SIG-M5 (cell line): Measurements from ENCODE around the gene HNRNPF.
"Not testable (repeated sequence)": the region's sequence is repeated elsewhere in the genome, so short reads cannot be mapped to it uniquely, and the experiment has no call there.

Experiments used
- DNase-seq: peaks from one replicate; lab custom pipeline; 2025; lab: John Stamatoyannopoulos, UW

The HNRNPF gene

DNA sequence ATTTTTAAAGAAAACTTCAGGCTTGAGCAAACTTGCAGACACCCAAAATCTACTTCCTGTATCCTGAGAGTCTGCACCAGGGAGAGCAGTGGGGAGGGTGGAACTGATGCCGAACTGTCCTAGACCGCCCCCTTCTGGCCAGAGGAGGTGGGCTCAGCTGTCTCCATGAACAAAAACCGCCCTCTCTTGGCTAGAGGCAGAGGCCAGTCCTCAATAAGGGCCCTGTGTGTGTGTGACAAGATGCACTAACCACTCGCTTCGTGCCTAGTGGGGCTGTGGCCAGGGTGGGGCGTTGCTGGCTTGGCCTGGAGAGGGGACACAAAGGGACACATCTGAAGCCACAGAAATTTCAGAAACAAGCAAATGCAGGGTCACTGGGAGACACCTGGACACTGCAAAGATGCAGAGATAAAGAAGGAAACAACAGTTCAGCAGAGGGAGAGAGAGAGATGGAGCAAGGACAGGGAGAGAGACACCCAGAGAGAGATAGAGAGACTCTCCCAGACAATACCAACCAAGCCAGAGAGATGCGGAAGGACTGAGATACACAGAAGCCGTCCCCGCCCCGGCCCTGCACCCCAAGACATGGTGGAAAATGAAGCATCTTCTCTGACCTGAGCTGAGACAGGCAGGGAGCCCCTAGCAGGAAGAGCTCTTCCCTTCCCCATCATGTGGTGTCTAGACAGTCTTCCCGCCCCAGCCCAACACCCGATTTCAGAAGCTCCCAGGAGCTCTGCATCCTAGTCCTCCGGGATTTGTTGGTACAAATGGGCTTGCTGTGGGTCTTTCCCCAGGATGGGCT lies 60.3 kb downstream of the HNRNPF start:
- DNase-seq, result peak; percentile 17

DNA sequence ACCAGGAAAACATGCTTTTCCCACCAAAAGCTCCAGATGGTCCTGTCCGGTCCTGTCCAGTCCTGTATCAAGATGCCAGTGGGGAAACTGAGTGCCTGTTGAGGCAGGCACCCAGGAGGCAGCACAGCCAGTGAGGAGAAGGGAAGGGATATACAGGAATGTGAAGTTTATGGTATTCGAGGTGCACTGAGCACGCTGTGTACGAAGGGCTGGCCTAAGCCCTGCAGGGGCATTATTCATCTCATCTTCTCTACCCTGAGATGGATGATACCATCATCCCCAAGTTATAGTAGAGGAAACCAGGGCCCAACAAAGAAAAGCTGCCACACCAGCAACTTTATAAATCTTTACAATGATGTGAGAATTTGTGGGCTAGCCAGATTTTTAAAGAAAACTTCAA lies 61.0 kb downstream of the HNRNPF start:
- no peak for DNase-seq

DNA sequence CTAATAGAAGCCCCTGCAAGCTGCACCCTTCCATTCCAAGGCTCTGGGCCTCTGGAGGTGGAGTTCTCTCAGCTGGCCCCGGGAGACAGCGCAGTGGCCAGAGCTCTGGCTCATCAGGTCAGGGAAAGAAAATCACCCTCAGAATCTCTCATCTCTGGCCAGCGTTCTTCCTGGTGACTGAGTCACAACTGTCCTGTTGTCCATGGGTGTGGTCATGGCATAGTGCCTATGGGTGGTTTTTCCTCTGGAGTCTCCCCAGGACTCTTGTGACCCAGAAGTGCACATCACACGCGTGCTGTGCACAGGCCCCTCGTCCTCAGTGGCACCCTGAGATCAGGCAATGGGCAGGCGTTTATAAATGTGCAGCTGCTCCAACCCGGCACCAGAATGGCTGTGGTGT lies 64.9 kb downstream of the HNRNPF start:
- DNase-seq, result no peak

GRCh38 chr10:43343126-43343525 lies 65.9 kb downstream of the HNRNPF start:
- DNase-seq, result no peak

DNA sequence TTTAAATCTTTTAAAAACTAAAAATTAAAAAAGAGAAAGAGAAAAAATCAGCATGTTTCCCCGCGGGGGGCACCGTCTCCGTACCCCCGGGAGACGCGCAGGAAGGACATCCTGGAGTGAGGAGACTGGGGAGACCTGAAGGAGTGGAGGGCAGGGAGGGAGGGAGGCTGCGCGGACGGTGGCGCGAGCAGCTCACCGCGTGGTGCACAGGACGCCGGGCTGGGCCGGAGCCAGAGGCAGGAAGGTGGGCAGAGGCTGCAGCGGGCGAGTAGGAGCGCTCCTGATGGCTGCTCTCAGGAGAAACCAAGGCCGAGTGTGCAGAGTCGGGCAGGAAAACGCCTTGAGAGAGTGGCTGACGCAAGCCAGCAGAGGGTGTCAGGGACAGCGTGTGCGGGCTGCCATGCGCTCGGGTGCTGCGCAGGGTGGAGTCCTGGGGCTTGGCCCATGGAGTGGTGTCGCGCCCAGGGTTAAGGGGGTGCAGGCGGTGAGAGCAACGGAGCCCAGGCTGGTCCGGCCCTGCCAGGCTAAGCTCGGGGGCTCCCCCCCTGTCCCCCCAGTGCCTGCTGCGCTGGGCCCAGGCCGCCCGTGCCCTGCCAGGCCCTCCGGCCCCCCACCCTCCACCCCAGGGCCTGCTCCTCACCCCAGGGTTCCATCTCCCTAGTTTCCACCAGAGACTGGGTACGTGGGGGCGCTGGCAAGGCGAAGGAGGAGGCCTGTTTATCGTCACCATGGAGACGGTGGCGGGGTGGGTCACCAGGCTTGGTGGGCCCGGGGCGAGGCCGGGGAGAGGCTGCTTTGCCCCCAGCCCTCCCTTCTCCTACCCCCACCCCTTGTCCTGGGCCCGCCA lies 66.5 kb downstream of the HNRNPF start:
- DNase-seq, result no peak

- no peak for DNase-seq
Measured at GRCh38 chr10:43341450-43341849, 67.5 kb downstream of the HNRNPF start.

GRCh38 chr10:43340619-43341018 lies 68.4 kb downstream of the HNRNPF start:
- no peak for DNase-seq

DNA sequence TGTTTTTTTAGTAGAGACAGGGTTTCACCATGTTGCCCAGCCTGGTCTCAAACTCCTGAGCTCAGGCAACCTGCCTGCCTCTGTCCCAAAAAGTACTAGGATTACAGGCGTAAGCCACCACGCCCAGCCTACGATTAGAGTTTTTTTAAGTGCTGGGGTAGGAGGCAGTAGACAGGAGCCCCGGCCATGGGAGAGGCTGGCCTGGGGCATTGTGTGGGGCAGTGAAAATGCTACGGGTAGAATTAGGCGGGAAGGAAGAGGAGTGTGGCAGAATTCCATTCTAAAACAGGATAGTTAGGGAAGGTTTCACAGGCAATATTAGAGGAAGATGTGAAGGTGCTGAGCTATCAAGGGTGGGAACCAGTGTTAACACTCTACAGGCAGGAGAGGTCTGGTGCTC lies 68.9 kb downstream of the HNRNPF start:
- DNase-seq, result no peak

DNA sequence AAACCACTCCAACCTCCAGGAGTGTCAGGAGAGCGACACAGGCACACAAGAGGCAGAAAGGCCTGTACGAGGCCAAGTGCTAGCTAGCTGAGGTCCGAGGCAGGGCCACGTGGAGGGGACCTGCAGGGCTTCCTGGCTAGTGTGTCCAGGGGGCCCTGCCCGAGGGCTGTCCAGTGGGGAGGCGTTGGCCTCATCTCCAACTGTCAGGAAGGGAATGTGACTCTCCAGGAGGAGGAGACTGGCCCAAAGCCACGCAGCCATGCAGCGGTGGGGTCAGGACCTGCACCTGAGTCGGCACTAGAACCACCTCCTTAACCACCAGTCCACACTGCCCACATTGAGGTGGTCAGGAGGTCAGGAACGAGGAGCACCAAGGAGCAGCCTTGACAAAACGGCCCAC lies 69.8 kb downstream of the HNRNPF start:
- no peak for DNase-seq

- no peak for DNase-seq
Measured at GRCh38 chr10:43338117-43338516, 70.9 kb downstream of the HNRNPF start.

DNA sequence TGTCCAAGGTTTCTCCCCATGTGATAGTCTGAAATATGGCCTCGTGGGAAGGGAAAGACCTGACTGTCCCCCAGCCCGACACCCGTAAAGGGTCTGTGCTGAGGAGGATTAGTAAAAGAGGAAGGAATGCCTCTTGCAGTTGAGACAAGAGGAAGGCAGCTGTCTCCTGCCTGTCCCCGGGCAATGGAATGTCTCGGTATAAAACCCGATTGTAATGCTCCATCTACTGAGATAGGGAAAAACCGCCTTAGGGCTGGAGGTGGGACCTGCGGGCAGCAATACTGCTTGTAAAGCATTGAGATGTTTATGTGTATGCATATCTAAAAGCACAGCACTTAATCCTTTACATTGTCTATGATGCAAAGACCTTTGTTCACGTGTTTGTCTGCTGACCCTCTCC lies 71.5 kb downstream of the HNRNPF start:
- not testable (repeated sequence) for DNase-seq

GRCh38 chr10:43336641-43337318 lies 72.2 kb downstream of the HNRNPF start:
- DNase-seq, result no peak

GRCh38 chr10:43336061-43336460 lies 72.9 kb downstream of the HNRNPF start:
- DNase-seq, result no peak
